GM21526 (cell line): ENCODE results near the gene CAMK1D.
"Not testable (repeated sequence)": the region's sequence is repeated elsewhere in the genome, so short reads cannot be mapped to it uniquely, and the experiment has no call there.

ENCODE experiments used
- ATAC-seq: cut with Tn5 transposase; IDR thresholded peaks from one replicate; pipeline ENCODE4 v1.9.1; 2021; ENCODE audit warnings: moderate library complexity; ENCODE audit not compliant: unreplicated experiment, low FRiP score

CAMK1D gene

GRCh38 chr10:12797471-12798262 lies 448.3 kb downstream of the CAMK1D start:
- ATAC-seq, result no peak

- no peak for ATAC-seq
Observed at GRCh38 chr10:12799144-12799543, 449.8 kb downstream of the CAMK1D start.

GRCh38 chr10:12799714-12800113 lies 450.4 kb downstream of the CAMK1D start:
- ATAC-seq, result no peak

GRCh38 chr10:12800302-12800701 lies 451.0 kb downstream of the CAMK1D start:
- no peak for ATAC-seq

- ATAC-seq, result no peak
Observed at GRCh38 chr10:12801214-12802087, 452.1 kb downstream of the CAMK1D start.

GRCh38 chr10:12803776-12804175 lies 454.4 kb downstream of the CAMK1D start:
- no peak for ATAC-seq

GRCh38 chr10:12806228-12807095 lies 457.1 kb downstream of the CAMK1D start:
- no peak for ATAC-seq

GRCh38 chr10:12807096-12807755 lies 457.9 kb downstream of the CAMK1D start:
- no peak for ATAC-seq

GRCh38 chr10:12808014-12808613 lies 458.8 kb downstream of the CAMK1D start:
- ATAC-seq, result no peak

GRCh38 chr10:12810046-12810445 lies 460.7 kb downstream of the CAMK1D start:
- not testable (repeated sequence) for ATAC-seq

GRCh38 chr10:12811826-12812225 lies 462.5 kb downstream of the CAMK1D start:
- no peak for ATAC-seq

GRCh38 chr10:12812571-12812970 lies 463.2 kb downstream of the CAMK1D start:
- ATAC-seq, result no peak

GRCh38 chr10:12814166-12814565 lies 464.8 kb downstream of the CAMK1D start:
- ATAC-seq, result no peak

GRCh38 chr10:12819071-12819470 lies 469.7 kb downstream of the CAMK1D start:
- ATAC-seq, result no peak

GRCh38 chr10:12819656-12820055 lies 470.3 kb downstream of the CAMK1D start:
- no peak for ATAC-seq

GRCh38 chr10:12822126-12822892 lies 473.0 kb downstream of the CAMK1D start:
- ATAC-seq, result no peak

GRCh38 chr10:12822893-12823170 lies 473.5 kb downstream of the CAMK1D start:
- no peak for ATAC-seq

GRCh38 chr10:12823328-12823727 lies 474.0 kb downstream of the CAMK1D start:
- no peak for ATAC-seq

- ATAC-seq, result no peak
Observed at GRCh38 chr10:12825260-12825849, 476.0 kb downstream of the CAMK1D start.
